GM12874 (cell line): ENCODE data around the gene ADAT3.

ENCODE experiments used
- CTCF ChIP-seq: IDR thresholded peaks from 2 replicates; pipeline ENCODE4 v1.5.1; 2011; ENCODE audit warnings: low read depth, mild to moderate bottlenecking, control low read depth, low read length, moderate library complexity; ENCODE audit not compliant: insufficient read depth

The ADAT3 gene

GRCh38 chr19:1871140-1871597 is 34.0 kb upstream of the ADAT3 start:
- TF ChIP-seq CTCF: no peak

GRCh38 chr19:1871630-1872029 is 33.6 kb upstream of the ADAT3 start:
- TF ChIP-seq CTCF: no peak

GRCh38 chr19:1872807-1873523 is 32.2 kb upstream of the ADAT3 start:
- no peak for TF ChIP-seq CTCF

GRCh38 chr19:1873524-1874473 is 31.4 kb upstream of the ADAT3 start:
- TF ChIP-seq CTCF: no peak

- no peak for TF ChIP-seq CTCF
Measured at GRCh38 chr19:1874554-1875185, 30.5 kb upstream of the ADAT3 start.

GRCh38 chr19:1875646-1876495 is 29.3 kb upstream of the ADAT3 start:
- TF ChIP-seq CTCF: no peak
